B cell (primary cell): ENCODE data around the gene PCDHB13. TPM values are rescaled to one million over a fixed set of nuclear protein-coding genes. Genes with fewer than 3 reads are reported as not detected.
"Not testable (repeated sequence)": the region's sequence is repeated elsewhere in the genome, so short reads cannot be mapped to it uniquely, and the experiment has no call there.

Experiments used
- ATAC-seq: fragments of 200-7000 bp; cut with Tn5 transposase; one replicate; pipeline ENCODE4 v1.10.0; 2021; ENCODE audit warnings: low read depth, mild to moderate bottlenecking, moderate number of reproducible peaks, moderate library complexity
- CTCF ChIA-PET: fragments of 350-600 bp; sonication (Branson Sonifier 250); formaldehyde crosslinking; loops from one replicate; lab custom pipeline; 2021; ENCODE audit warnings: antibody characterized with exemption, inconsistent platforms; lab: Charles Lee
- POLR2A ChIA-PET: fragments of 350-600 bp; sonication (Branson Sonifier 250); formaldehyde crosslinking; loops from one replicate; lab custom pipeline; 2021; ENCODE audit warnings: antibody characterized with exemption; lab: Charles Lee
- DNase-seq: peaks from one replicate; pipeline ENCODE4 v3.0.0; 2013
- H2AFZ ChIP-seq: 2 replicates; pipeline ENCODE4 v1.6.1; 2012; ENCODE audit warnings: mild to moderate bottlenecking, low read depth, low read length; ENCODE audit not compliant: insufficient read depth, poor library complexity, severe bottlenecking
- H3K27ac ChIP-seq, 2 donors: 1 replicate in 1 of 2; 2 replicates in 1 of 2; pipeline ENCODE4 v1.5.1; 2012 to 2013; ENCODE audit warnings: low read length in 2 of 2, mild to moderate bottlenecking in 2 of 2, moderate library complexity in 1 of 2
- H3K27me3 ChIP-seq, 4 experiments: fragments of 200-600 bp in 1 of 4; sonication (generic) in 1 of 4; replicated peaks in 1 of 4; 1 replicate in 2 of 4; 2 replicates in 2 of 4; pipeline versions ENCODE4 v1.6.1 to v1.7.0; 2013 to 2016; ENCODE audit warnings: low read length in 3 of 4, mild to moderate bottlenecking in 2 of 4, mixed read lengths in 1 of 4, moderate library complexity in 1 of 4; ENCODE audit not compliant: insufficient read depth in 4 of 4, control insufficient read depth in 3 of 4; ENCODE audit errors: control extremely low read depth in 1 of 4
- H3K36me3 ChIP-seq, 2 experiments: replicated peaks in 1 of 2; 1 replicate in 1 of 2; 2 replicates in 1 of 2; pipeline versions ENCODE4 v1.6.1 to v1.7.1; 2013; ENCODE audit warnings: low read length in 1 of 2; ENCODE audit not compliant: insufficient read depth in 2 of 2, control insufficient read depth in 1 of 2; ENCODE audit errors: control extremely low read depth in 1 of 2, extremely low read depth in 1 of 2
- H3K4me1 ChIP-seq, 2 donors: fragments of 200-600 bp in 1 of 2; sonication (generic) in 1 of 2; 1 replicate in 1 of 2; 2 replicates in 1 of 2; pipeline versions ENCODE4 v1.5.1 to v1.6.1; 2013 to 2017; ENCODE audit warnings: low read length in 2 of 2; ENCODE audit not compliant: control insufficient read depth in 2 of 2, insufficient read depth in 2 of 2
- H3K4me2 ChIP-seq: replicated peaks from 2 replicates; pipeline ENCODE3; 2012; ENCODE audit warnings: mild to moderate bottlenecking, low read depth, low read length; ENCODE audit not compliant: poor library complexity, severe bottlenecking
- H3K4me3 ChIP-seq, 5 experiments: fragments of 200-600 bp in 1 of 5; sonication (generic) in 1 of 5; 1 replicate in 3 of 5; 2 replicates in 2 of 5; pipeline versions ENCODE4 v1.5.1 to v1.7.0; 2011 to 2016; ENCODE audit warnings: low read length in 4 of 5, mild to moderate bottlenecking in 4 of 5, low read depth in 2 of 5, control low read depth in 1 of 5, moderate library complexity in 1 of 5; ENCODE audit not compliant: insufficient read depth in 1 of 5; ENCODE audit errors: control extremely low read depth in 1 of 5, extremely low read depth in 1 of 5
- H3K79me2 ChIP-seq: fragments of 200-600 bp; sonication (generic); one replicate; pipeline ENCODE4 v1.6.0; 2016; ENCODE audit warnings: low read length; ENCODE audit not compliant: control insufficient read depth, insufficient read depth
- H3K9ac ChIP-seq: fragments of 200-600 bp; sonication (generic); 2 replicates; pipeline ENCODE4 v1.6.1; 2017; ENCODE audit warnings: mild to moderate bottlenecking, low read length, moderate library complexity
- H3K9me3 ChIP-seq, 3 donors: one replicate each; pipeline versions ENCODE4 v1.6.1 to v1.7.1; 2013; ENCODE audit warnings: low read length in 2 of 3; ENCODE audit not compliant: control insufficient read depth in 2 of 3, insufficient read depth in 1 of 3; ENCODE audit errors: control extremely low read depth in 1 of 3
- H4K20me1 ChIP-seq: 2 replicates; pipeline ENCODE4 v1.6.0; 2012; ENCODE audit warnings: mild to moderate bottlenecking, low read length; ENCODE audit not compliant: insufficient read depth, control insufficient read depth, poor library complexity, severe bottlenecking
- H3K27ac Mint-ChIP-seq: one replicate; pipeline ENCODE4 v1.8.0; 2021; ENCODE audit warnings: mixed read lengths
- H3K27me3 Mint-ChIP-seq: one replicate; pipeline ENCODE4 v1.8.0; 2021; ENCODE audit warnings: mixed read lengths
- H3K4me1 Mint-ChIP-seq: one replicate; pipeline ENCODE4 v1.8.0; 2021; ENCODE audit warnings: mixed read lengths
- H3K4me3 Mint-ChIP-seq: one replicate; pipeline ENCODE4 v1.8.0; 2021; ENCODE audit warnings: mixed read lengths
- H3K9me3 Mint-ChIP-seq: one replicate; pipeline ENCODE4 v1.8.0; 2022; ENCODE audit warnings: mixed read lengths; ENCODE audit not compliant: insufficient read depth
- CTCF ChIP-seq: fragments of 200-600 bp; IDR thresholded peaks from one replicate; pipeline ENCODE4 v1.8.0; 2022; ENCODE audit warnings: antibody characterized with exemption, mild to moderate bottlenecking
- EZH2 ChIP-seq: IDR thresholded peaks from 2 replicates; pipeline ENCODE4 v1.6.1; 2012; ENCODE audit warnings: borderline replicate concordance, low read depth, mild to moderate bottlenecking, moderate library complexity, low read length; ENCODE audit not compliant: insufficient read depth, poor library complexity, severe bottlenecking
- WGBS: methylation state at CpG from one replicate; pipeline ENCODE4 v1.1.5; 2013; ENCODE audit warnings: missing lambda C conversion rate; ENCODE audit not compliant: insufficient coverage; 5-methylcytosine and 5-hydroxymethylcytosine counted together
- intact Hi-C: fragments of 100-400 bp; cut with micrococcal nuclease; formaldehyde crosslinking; loops from one replicate; pipeline ENCODE4 v1.10.0; 2022
- polyA plus RNA-seq: library from polyadenylated mRNA; depleted of rRNA; stranded (reverse); fragments of >200 nt; gene quantifications from 2 replicates; pipeline ENCODE4 v1.2.3, GENCODE V29; 2012
- total RNA-seq, 2 donors: library from RNA; stranded (reverse); fragments of 120-200 nt in 1 of 2; gene quantifications; 1 replicate in 1 of 2; 2 replicates in 1 of 2; pipeline versions ENCODE4 v1.2.3 to v1.2.4, GENCODE V29; 2013 to 2022

Gene PCDHB13
- total and polyA plus RNA-seq, 2 donors (not counting 1 experiment from before 2014, with no cell fraction given), result not detected

DNA sequence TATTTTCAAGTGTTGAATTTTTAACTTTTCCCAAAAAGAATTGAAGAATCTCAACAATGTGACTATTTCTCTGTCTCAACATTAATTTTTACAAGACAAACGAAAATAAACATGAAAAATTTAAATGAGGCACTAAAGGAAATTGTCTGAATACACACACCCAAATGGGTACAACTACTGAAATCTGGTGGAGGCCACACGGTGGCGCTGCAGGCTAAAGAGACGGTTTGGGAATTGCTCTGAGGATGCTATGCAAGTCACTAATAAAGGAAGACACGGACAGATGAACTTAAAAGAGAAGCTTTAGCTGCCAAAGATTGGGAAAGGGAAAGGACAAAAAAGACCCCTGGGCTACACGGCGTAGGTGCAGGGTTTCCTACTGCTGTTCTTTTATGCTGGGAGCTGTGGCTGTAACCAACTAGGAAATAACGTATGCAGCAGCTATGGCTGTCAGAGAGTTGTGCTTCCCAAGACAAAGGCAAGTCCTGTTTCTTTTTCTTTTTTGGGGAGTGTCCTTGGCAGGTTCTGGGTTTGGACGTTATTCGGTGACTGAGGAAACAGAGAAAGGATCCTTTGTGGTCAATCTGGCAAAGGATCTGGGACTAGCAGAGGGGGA, 21.5 kb upstream of the PCDHB13 start, which contains the start of gene PCDHB10:
PCDHB10 (plus strand) TSS at position 244 of the 616 bp plus-strand sequence; CDS start at position 444, 200 bp downstream.
- H4K20me1 ChIP-seq, result no peaks in the 10 kb centered on the region
- CTCF ChIA-PET, result interaction anchor here (2.1 kb wide), 1 partner anchor 365 kb away, joined by 6 read pairs; no protein-coding TSS in a partner anchor
- peaks cover 0 to 8% (median 2%) of the 10 kb centered on the region in 4 experiments for H3K27me3 ChIP-seq
- no peak within 1 kb of the TSS for H3K4me3 ChIP-seq
- H3K27ac ChIP-seq, result no peak within 1 kb of the TSS
- H3K4me2 ChIP-seq, result no peak within 1 kb of the TSS
- H3K9ac ChIP-seq, result no peak within 1 kb of the TSS
- POLR2A ChIA-PET, result no interaction called here
- H3K9me3 ChIP-seq, result peaks cover 2 to 21% (median 12%) of the 10 kb centered on the region in 3 donors
- H2AFZ ChIP-seq, result no peak within 1 kb of the TSS
- no peak within 1 kb of the TSS for H3K27ac Mint-ChIP-seq
- ATAC-seq, result no peak
- TF ChIP-seq EZH2 (no peak), CTCF (no peak)
- H3K9me3 Mint-ChIP-seq, result peaks cover 7% of the 10 kb centered on the region
- no peak for DNase-seq
- no peak within 1 kb of the TSS for H3K4me3 Mint-ChIP-seq
- H3K4me1 Mint-ChIP-seq, result no peaks in the 10 kb centered on the region
- 13% methylated on average over 6 of the region's 10 CpGs for WGBS
- H3K36me3 ChIP-seq, result no peaks in the 10 kb centered on the region
- intact Hi-C loops, result no loop called here
- no peaks in the 10 kb centered on the region for H3K4me1 ChIP-seq
- H3K27me3 Mint-ChIP-seq, result peaks cover 20% of the 10 kb centered on the region
- H3K79me2 ChIP-seq, result no peaks in the 10 kb centered on the region

DNA sequence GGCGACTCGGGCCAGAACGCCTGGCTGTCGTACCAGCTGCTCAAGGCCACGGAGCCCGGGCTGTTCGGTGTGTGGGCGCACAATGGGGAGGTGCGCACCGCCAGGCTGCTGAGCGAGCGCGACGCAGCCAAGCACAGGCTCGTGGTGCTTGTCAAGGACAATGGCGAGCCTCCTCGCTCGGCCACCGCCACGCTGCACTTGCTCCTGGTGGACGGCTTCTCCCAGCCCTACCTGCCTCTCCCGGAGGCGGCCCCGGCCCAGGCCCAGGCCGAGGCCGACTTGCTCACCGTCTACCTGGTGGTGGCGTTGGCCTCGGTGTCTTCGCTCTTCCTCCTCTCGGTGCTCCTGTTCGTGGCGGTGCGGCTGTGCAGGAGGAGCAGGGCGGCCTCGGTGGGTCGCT, 19.4 kb upstream of the PCDHB13 start:
- ATAC-seq, H3K27ac ChIP-seq, H3K4me2 ChIP-seq, DNase-seq, CTCF ChIA-PET, H3K27me3 ChIP-seq, H3K27ac Mint-ChIP-seq, H3K4me3 Mint-ChIP-seq, POLR2A ChIA-PET, H3K4me1 ChIP-seq, H2AFZ ChIP-seq, H3K9ac ChIP-seq, H4K20me1 ChIP-seq, H3K4me1 Mint-ChIP-seq, H3K36me3 ChIP-seq, H3K9me3 Mint-ChIP-seq, H3K79me2 ChIP-seq, intact Hi-C loops, H3K4me3 ChIP-seq: not testable (repeated sequence)
- peaks cover 4 to 18% (median 15%) of the 10 kb centered on the region in 3 donors for H3K9me3 ChIP-seq
- peaks cover 20% of the 10 kb centered on the region for H3K27me3 Mint-ChIP-seq
- 32% methylated on average over 3 of the region's 37 CpGs for WGBS
